DOHH2 (cell line): ENCODE data around the gene SYT13.

ENCODE experiments used
- H3F3A ChIP-seq: fragments of 200-600 bp; sonication (generic), shearing (Covaris generic); 2 replicates; pipeline ENCODE4 v1.6.0; 2016; ENCODE audit warnings: antibody characterized with exemption, mild to moderate bottlenecking; ENCODE audit not compliant: control insufficient read depth, insufficient read depth
- H3K27ac ChIP-seq: fragments of 200-600 bp; sonication (generic); 2 replicates; pipeline ENCODE4 v1.5.1; 2014; ENCODE audit warnings: low read depth, mild to moderate bottlenecking, low read length, moderate library complexity
- H3K27me3 ChIP-seq: fragments of 200-600 bp; sonication (generic); 2 replicates; pipeline ENCODE4 v1.6.1; 2014; ENCODE audit warnings: mild to moderate bottlenecking, low read length, mixed read lengths; ENCODE audit not compliant: control insufficient read depth
- H3K36me3 ChIP-seq: fragments of 200-600 bp; sonication (generic); 2 replicates; pipeline ENCODE4 v1.6.1; 2014; ENCODE audit warnings: mild to moderate bottlenecking, low read length, moderate library complexity, mixed read lengths; ENCODE audit not compliant: control insufficient read depth
- H3K4me1 ChIP-seq: fragments of 200-600 bp; sonication (generic); 2 replicates; pipeline ENCODE4 v1.6.1; 2014; ENCODE audit warnings: mild to moderate bottlenecking, low read length, mixed read lengths; ENCODE audit not compliant: control insufficient read depth
- H3K4me2 ChIP-seq: fragments of 200-600 bp; sonication (generic); 2 replicates; pipeline ENCODE4 v1.6.0; 2014; ENCODE audit warnings: mild to moderate bottlenecking, low read length, moderate library complexity
- H3K4me3 ChIP-seq: fragments of 200-600 bp; sonication (generic); 2 replicates; pipeline ENCODE4 v1.5.1; 2014; ENCODE audit warnings: mild to moderate bottlenecking, low read length, mixed read lengths
- H3K79me2 ChIP-seq: fragments of 200-600 bp; sonication (generic); 2 replicates; pipeline ENCODE4 v1.6.1; 2014; ENCODE audit warnings: mild to moderate bottlenecking, low read length, mixed read lengths; ENCODE audit not compliant: control insufficient read depth
- H3K9me2 ChIP-seq: fragments of 200-600 bp; sonication (generic); replicated peaks from 2 replicates; pipeline ENCODE4 v1.6.1; 2014; ENCODE audit warnings: mild to moderate bottlenecking, low read length, mixed read lengths; ENCODE audit not compliant: control insufficient read depth
- H3K9me3 ChIP-seq: fragments of 200-600 bp; sonication (generic); 2 replicates; pipeline ENCODE4 v1.6.1; 2014; ENCODE audit warnings: antibody characterized with exemption, low read length, mixed read lengths; ENCODE audit not compliant: control insufficient read depth, insufficient read depth
- H4K20me1 ChIP-seq: fragments of 200-600 bp; sonication (generic); 2 replicates; pipeline ENCODE4 v1.6.0; 2014; ENCODE audit warnings: low read depth, mild to moderate bottlenecking, antibody characterized with exemption, low read length, moderate library complexity; ENCODE audit not compliant: control insufficient read depth, insufficient read depth
- CTCF ChIP-seq: fragments of 200-600 bp; sonication (generic); IDR thresholded peaks from one replicate; pipeline ENCODE4 v1.5.1; 2014; ENCODE audit warnings: antibody characterized with exemption, mild to moderate bottlenecking, low read depth, low read length; ENCODE audit not compliant: poor library complexity, severe bottlenecking
- EZH2phosphoT487 ChIP-seq: fragments of 200-600 bp; sonication (generic); IDR thresholded peaks from 2 replicates; pipeline ENCODE4 v1.6.1; 2017; ENCODE audit warnings: borderline replicate concordance, mild to moderate bottlenecking, antibody characterized with exemption, low read length, moderate library complexity, mixed read lengths

SYT13 gene

GRCh38 chr11:45282081-45282480, 4.1 kb downstream of the SYT13 start:
- no peaks in the 10 kb centered on the region for H3K79me2 ChIP-seq
- H3F3A ChIP-seq, result no peaks in the 10 kb centered on the region
- no peaks in the 10 kb centered on the region for H3K36me3 ChIP-seq
- H3K9me3 ChIP-seq, result no peaks in the 10 kb centered on the region
- H3K4me3 ChIP-seq, result no peak overlapping the region
- H3K9me2 ChIP-seq, result no peaks in the 10 kb centered on the region
- no peaks in the 10 kb centered on the region for H4K20me1 ChIP-seq
- no peak overlapping the region for H3K27ac ChIP-seq
- H3K27me3 ChIP-seq, result peaks cover 14% of the 10 kb centered on the region
- H3K4me1 ChIP-seq, result no peaks in the 10 kb centered on the region
- H3K4me2 ChIP-seq, result no peak overlapping the region
- TF ChIP-seq CTCF, result no peak
- no peak for TF ChIP-seq EZH2phosphoT487

- Histone ChIP-seq H3F3A (no peaks in the 10 kb centered on the region), H3K9me3 (no peaks in the 10 kb centered on the region), H3K9me2 (no peaks in the 10 kb centered on the region), H3K27ac (no peak overlapping the region), H3K27me3 (peaks cover 8% of the 10 kb centered on the region), H3K4me2 (no peak overlapping the region), H3K4me3 (no peak overlapping the region), H3K79me2 (no peaks in the 10 kb centered on the region), H3K36me3 (no peaks in the 10 kb centered on the region), H4K20me1 (no peaks in the 10 kb centered on the region), H3K4me1 (no peaks in the 10 kb centered on the region)
- TF ChIP-seq EZH2phosphoT487, result no peak
- TF ChIP-seq CTCF, result no peak
Observed at GRCh38 chr11:45280449-45280848, 5.7 kb downstream of the SYT13 start.

GRCh38 chr11:45279645-45280044, 6.5 kb downstream of the SYT13 start:
- Histone ChIP-seq H3K9me3 (no peaks in the 10 kb centered on the region), H3K9me2 (no peaks in the 10 kb centered on the region), H3K4me1 (no peaks in the 10 kb centered on the region), H4K20me1 (no peaks in the 10 kb centered on the region), H3K27ac (no peak overlapping the region), H3K79me2 (no peaks in the 10 kb centered on the region), H3K27me3 (peaks cover 13% of the 10 kb centered on the region), H3K4me3 (no peak overlapping the region), H3F3A (no peaks in the 10 kb centered on the region), H3K4me2 (no peak overlapping the region), H3K36me3 (no peaks in the 10 kb centered on the region)
- no peak for TF ChIP-seq EZH2phosphoT487
- TF ChIP-seq CTCF, result no peak

DNA sequence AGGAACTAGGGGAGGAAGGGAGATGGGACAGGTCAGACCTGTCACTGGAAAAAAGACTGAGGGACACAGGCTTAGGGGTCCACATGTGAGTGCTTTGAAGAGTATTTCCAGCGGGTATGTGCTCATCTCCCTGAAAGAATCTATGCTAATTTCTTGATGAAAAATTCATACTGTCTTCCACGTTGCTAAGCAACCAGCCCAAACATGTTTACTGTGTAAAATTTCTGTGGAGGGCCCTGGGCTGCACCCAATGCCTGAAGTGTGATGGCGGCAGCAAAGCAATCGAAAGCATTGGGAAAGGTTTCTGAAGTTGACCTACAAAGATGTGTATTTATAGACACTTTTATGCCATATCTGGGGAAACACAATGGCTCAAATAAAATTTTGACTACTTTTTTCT, 7.4 kb downstream of the SYT13 start:
- H3K4me1 ChIP-seq, result no peaks in the 10 kb centered on the region
- no peak overlapping the region for H3K4me2 ChIP-seq
- no peaks in the 10 kb centered on the region for H3K36me3 ChIP-seq
- H4K20me1 ChIP-seq, result no peaks in the 10 kb centered on the region
- no peaks in the 10 kb centered on the region for H3F3A ChIP-seq
- peaks cover 19% of the 10 kb centered on the region for H3K27me3 ChIP-seq
- H3K27ac ChIP-seq, result no peak overlapping the region
- no peaks in the 10 kb centered on the region for H3K79me2 ChIP-seq
- H3K9me3 ChIP-seq, result no peaks in the 10 kb centered on the region
- H3K9me2 ChIP-seq, result no peaks in the 10 kb centered on the region
- no peak overlapping the region for H3K4me3 ChIP-seq
- TF ChIP-seq EZH2phosphoT487 (no peak), CTCF (no peak)
